ENCODE data around the gene VSTM1. TPM values are rescaled to one million over a fixed set of nuclear protein-coding genes. Genes with fewer than 3 reads are reported as not detected.

VSTM1 gene
- total RNA-seq, 4 donors from 2014 or later = 0.33 TPM; not detected in 3

DNA sequence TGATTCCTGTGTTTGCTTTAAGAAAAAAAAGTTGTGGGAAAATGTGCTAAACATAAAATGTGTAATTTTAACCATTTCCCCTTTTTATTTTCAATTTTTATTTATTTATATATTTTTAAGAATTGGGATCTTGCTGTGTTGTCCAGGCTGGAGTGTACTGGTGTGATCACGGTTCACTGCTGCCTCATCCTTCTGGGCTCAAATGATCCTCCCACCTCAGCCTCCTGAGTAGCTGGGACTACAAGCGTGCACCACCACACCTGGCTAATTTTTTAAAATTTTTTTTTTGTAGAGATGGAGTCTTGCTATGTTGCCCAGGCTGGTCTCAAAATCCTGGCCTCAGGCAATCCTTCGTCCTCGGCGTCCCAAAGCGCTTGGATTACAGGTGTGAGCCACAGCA is 53.2 kb downstream of the VSTM1 start:
- no peaks in the 10 kb centered on the region for H3K9me3 ChIP-seq
- intact Hi-C loops (cut with DNase I) = no loop called here
- H3K4me3 ChIP-seq = no peak overlapping the region
- H3K27ac ChIP-seq (replicated peaks in 1 of 4) = no peak overlapping the region
- WGBS = 98% methylated on average over 6 of the region's 6 CpGs
- peaks cover 0 to 87% (median 0%) of the 10 kb centered on the region in 4 donors for H3K27me3 ChIP-seq
- no peak for DNase-seq (ENCODE audit: extremely low spot score)
- no peaks in the 10 kb centered on the region for H3K36me3 ChIP-seq
- TF ChIP-seq EP300 (IDR thresholded peaks at IDR 0.05) = no peak
- no peak for TF ChIP-seq POLR2A (IDR thresholded peaks at IDR 0.05; ENCODE audit: low read depth)
- no peak for TF ChIP-seq POLR2AphosphoS5 (IDR thresholded peaks at IDR 0.05)
- TF ChIP-seq, protein P1, sequence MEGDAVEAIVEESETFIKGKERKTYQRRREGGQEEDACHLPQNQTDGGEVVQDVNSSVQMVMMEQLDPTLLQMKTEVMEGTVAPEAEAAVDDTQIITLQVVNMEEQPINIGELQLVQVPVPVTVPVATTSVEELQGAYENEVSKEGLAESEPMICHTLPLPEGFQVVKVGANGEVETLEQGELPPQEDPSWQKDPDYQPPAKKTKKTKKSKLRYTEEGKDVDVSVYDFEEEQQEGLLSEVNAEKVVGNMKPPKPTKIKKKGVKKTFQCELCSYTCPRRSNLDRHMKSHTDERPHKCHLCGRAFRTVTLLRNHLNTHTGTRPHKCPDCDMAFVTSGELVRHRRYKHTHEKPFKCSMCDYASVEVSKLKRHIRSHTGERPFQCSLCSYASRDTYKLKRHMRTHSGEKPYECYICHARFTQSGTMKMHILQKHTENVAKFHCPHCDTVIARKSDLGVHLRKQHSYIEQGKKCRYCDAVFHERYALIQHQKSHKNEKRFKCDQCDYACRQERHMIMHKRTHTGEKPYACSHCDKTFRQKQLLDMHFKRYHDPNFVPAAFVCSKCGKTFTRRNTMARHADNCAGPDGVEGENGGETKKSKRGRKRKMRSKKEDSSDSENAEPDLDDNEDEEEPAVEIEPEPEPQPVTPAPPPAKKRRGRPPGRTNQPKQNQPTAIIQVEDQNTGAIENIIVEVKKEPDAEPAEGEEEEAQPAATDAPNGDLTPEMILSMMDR (IDR thresholded peaks at IDR 0.05) = no peak
- H3K4me1 ChIP-seq = no peaks in the 10 kb centered on the region

GRCh38 chr19:54009440-54009839 is 54.3 kb downstream of the VSTM1 start:
- H3K36me3 ChIP-seq = no peaks in the 10 kb centered on the region
- no peak overlapping the region for H3K27ac ChIP-seq (replicated peaks in 1 of 4)
- TF ChIP-seq POLR2AphosphoS5 (IDR thresholded peaks at IDR 0.05) (no peak), POLR2A (IDR thresholded peaks at IDR 0.05; ENCODE audit: low read depth) (no peak), EP300 (IDR thresholded peaks at IDR 0.05) (no peak)
- no peaks in the 10 kb centered on the region for H3K4me1 ChIP-seq
- no peaks in the 10 kb centered on the region for H3K9me3 ChIP-seq
- H3K27me3 ChIP-seq = peaks cover 0 to 87% (median 0%) of the 10 kb centered on the region in 4 donors
- intact Hi-C loops (cut with DNase I) = no loop called here
- 78% methylated on average over 8 of the region's 8 CpGs for WGBS
- DNase-seq (ENCODE audit: extremely low spot score) = no peak
- no peak overlapping the region for H3K4me3 ChIP-seq

GRCh38 chr19:54002495-54003315 is 61.0 kb downstream of the VSTM1 start:
- 67% methylated on average over 10 of the region's 10 CpGs for WGBS
- Histone ChIP-seq H3K27me3 (peaks cover 0 to 88% (median 7%) of the 10 kb centered on the region in 4 donors), H3K4me1 (no peaks in the 10 kb centered on the region), H3K36me3 (no peaks in the 10 kb centered on the region), H3K4me3 (no peak overlapping the region), H3K27ac (replicated peaks in 1 of 4) (no peak overlapping the region), H3K9me3 (no peaks in the 10 kb centered on the region)
- TF ChIP-seq, protein P1 (IDR thresholded peaks at IDR 0.05) = no peak
- TF ChIP-seq EP300 (IDR thresholded peaks at IDR 0.05) = no peak
- no peak for TF ChIP-seq POLR2AphosphoS5 (IDR thresholded peaks at IDR 0.05)
- no peak for TF ChIP-seq POLR2A (IDR thresholded peaks at IDR 0.05; ENCODE audit: low read depth)
- intact Hi-C loops (cut with DNase I) = no loop called here
- DNase-seq (ENCODE audit: extremely low spot score) = no peak

- WGBS = 77% methylated on average over 2 of the region's 2 CpGs
- Histone ChIP-seq H3K9me3 (no peaks in the 10 kb centered on the region), H3K4me1 (no peaks in the 10 kb centered on the region), H3K4me3 (no peak overlapping the region), H3K27me3 (peaks cover 0 to 84% (median 7%) of the 10 kb centered on the region in 4 donors), H3K36me3 (no peaks in the 10 kb centered on the region), H3K27ac (replicated peaks in 1 of 4) (no peak overlapping the region)
- TF ChIP-seq POLR2A (IDR thresholded peaks at IDR 0.05; ENCODE audit: low read depth) (no peak), POLR2AphosphoS5 (IDR thresholded peaks at IDR 0.05) (no peak), EP300 (IDR thresholded peaks at IDR 0.05) (no peak)
- TF ChIP-seq, protein P1 (IDR thresholded peaks at IDR 0.05) = no peak
- no peak for DNase-seq (ENCODE audit: extremely low spot score)
- intact Hi-C loops (cut with DNase I) = no loop called here
These were observed 62.2 kb downstream of the VSTM1 start for GRCh38 chr19:54001496-54001895.

DNA sequence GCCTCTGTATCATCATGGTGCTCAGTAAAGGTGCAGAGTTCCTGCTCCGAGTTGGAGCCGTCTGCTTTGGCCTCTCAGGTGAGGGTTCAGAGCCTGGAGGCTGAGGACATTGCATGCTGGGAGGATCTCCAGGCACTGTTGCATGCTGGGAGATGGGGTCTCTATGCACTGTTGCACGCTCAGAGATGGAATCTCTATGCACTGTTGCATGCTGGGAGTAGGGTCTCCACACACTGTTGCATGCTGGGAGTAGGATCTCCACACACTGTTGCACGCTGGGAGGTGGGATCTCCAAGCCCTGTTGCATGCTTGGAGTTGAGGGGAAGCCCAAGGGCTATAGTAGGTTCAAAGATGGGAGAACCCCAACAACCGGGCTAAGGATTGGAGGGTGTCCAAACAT is 64.0 kb downstream of the VSTM1 start:
- Histone ChIP-seq H3K36me3 (no peaks in the 10 kb centered on the region), H3K4me3 (no peak overlapping the region), H3K4me1 (no peaks in the 10 kb centered on the region), H3K9me3 (no peaks in the 10 kb centered on the region), H3K27me3 (peaks cover 0 to 94% (median 7%) of the 10 kb centered on the region in 4 donors), H3K27ac (replicated peaks in 1 of 4) (no peak overlapping the region)
- no peak for DNase-seq (ENCODE audit: extremely low spot score)
- intact Hi-C loops (cut with DNase I) = no loop called here
- WGBS = 82% methylated on average over 3 of the region's 5 CpGs
- TF ChIP-seq, protein P1 (IDR thresholded peaks at IDR 0.05) = no peak
- TF ChIP-seq POLR2A (IDR thresholded peaks at IDR 0.05; ENCODE audit: low read depth) (no peak), POLR2AphosphoS5 (IDR thresholded peaks at IDR 0.05) (no peak), EP300 (IDR thresholded peaks at IDR 0.05) (no peak)

All from esophagus muscularis mucosa (tissue), 4 donors.